GM12891 (cell line): ENCODE measurements around the gene PTPRN.

Experiments
- POLR2A ChIP-seq: IDR thresholded peaks from 2 replicates; pipeline ENCODE4 v1.6.1; 2011; ENCODE audit warnings: low read depth, low read length, control low read depth
- POLR2AphosphoS5 ChIP-seq: IDR thresholded peaks from 2 replicates; pipeline ENCODE4 v1.6.1; 2011; ENCODE audit warnings: low read depth, low read length, control low read depth
- SPI1 ChIP-seq: IDR thresholded peaks from 2 replicates; pipeline ENCODE4 v1.6.1; 2011; ENCODE audit warnings: low read depth, low read length, control low read depth
- TAF1 ChIP-seq: IDR thresholded peaks from 2 replicates; pipeline ENCODE4 v1.6.1; 2011; ENCODE audit warnings: low read depth, low read length, control low read depth

GRCh38 chr2:219334076-219334475 lies 24.9 kb upstream of the PTPRN start:
- TF ChIP-seq SPI1 (no peak), POLR2A (no peak), POLR2AphosphoS5 (no peak), TAF1 (no peak)
